ENCODE measurements around the gene MYH4.

- TF ChIP-seq EP300 (IDR thresholded peaks at IDR 0.05) (no peak), SREBF2 (IDR thresholded peaks at IDR 0.05) (no peak), CTCF (IDR thresholded peaks at IDR 0.05) (no peak), MYC (IDR thresholded peaks at IDR 0.05; ENCODE audit: borderline replicate concordance, low read length) (no peak), CHD2 (IDR thresholded peaks at IDR 0.05; ENCODE audit: low read length, partially characterized antibody) (no peak), KDM1A (IDR thresholded peaks at IDR 0.05; ENCODE audit: low read depth) (no peak), MAZ (IDR thresholded peaks at IDR 0.05; ENCODE audit: borderline replicate concordance, low read depth, low read length) (no peak), PBX3 (IDR thresholded peaks at IDR 0.05) (no peak), MAX (IDR thresholded peaks at IDR 0.05) (no peak), ELK1 (IDR thresholded peaks at IDR 0.05; ENCODE audit: low read depth, low read length) (no peak), POLR2A (IDR thresholded peaks at IDR 0.05; ENCODE audit: low read length) (no peak), ZFP36 (IDR thresholded peaks at IDR 0.05; ENCODE audit: borderline replicate concordance, partially characterized antibody) (no peak), ZNF302 (CRISPR knock-in tag; IDR thresholded peaks at IDR 0.05) (no peak), JUN (IDR thresholded peaks at IDR 0.05) (no peak)
These were observed 44.1 kb upstream of the MYH4 start for GRCh38 chr17:10513299-10514067.
